Brain microvascular endothelial cell (primary cell): ENCODE data around the gene SBF2.
"Not testable (repeated sequence)": the region's sequence is repeated elsewhere in the genome, so short reads cannot be mapped to it uniquely, and the experiment has no call there.

Experiments
- DNase-seq: peaks from one replicate; pipeline ENCODE4 v3.0.0-alpha.2; 2020
- H3K27ac ChIP-seq: fragments of 250-450 bp; sonication (Bioruptor Pico); 2 replicates; pipeline ENCODE4 v1.5.1; 2020; ENCODE audit warnings: mild to moderate bottlenecking, moderate library complexity
- H3K27me3 ChIP-seq: fragments of 250-450 bp; sonication (Bioruptor Pico); replicated peaks from 2 replicates; pipeline ENCODE4 v1.5.1; 2020; ENCODE audit warnings: mild to moderate bottlenecking
- H3K36me3 ChIP-seq: fragments of 250-450 bp; sonication (Bioruptor Pico); replicated peaks from 2 replicates; pipeline ENCODE4 v1.5.1; 2020; ENCODE audit warnings: mild to moderate bottlenecking
- H3K4me3 ChIP-seq: 2 replicates; pipeline ENCODE4 v1.5.1; 2011; ENCODE audit warnings: low read depth, mild to moderate bottlenecking, control low read depth, low read length, moderate library complexity
- CTCF ChIP-seq: IDR thresholded peaks from 2 replicates; pipeline ENCODE4 v1.5.1; 2011; ENCODE audit warnings: low read depth, mild to moderate bottlenecking, moderate library complexity, low read length, control low read depth, inconsistent platforms; ENCODE audit errors: missing control alignments
- in situ Hi-C: cut with HindIII; loops from 2 replicates; pipeline ENCODE4 v1.10.0; 2017; ENCODE audit warnings: low sequenced_read_pairs, low pct_ligation_motif_present

The SBF2 gene

GRCh38 chr11:10095412-10096208 lies 198.4 kb downstream of the SBF2 start:
- no peak for TF ChIP-seq CTCF
- Histone ChIP-seq H3K27me3 (no peaks in the 10 kb centered on the region), H3K36me3 (no peaks in the 10 kb centered on the region), H3K4me3 (no peak overlapping the region), H3K27ac (no peak overlapping the region)
- in situ Hi-C loops, result no loop called here
- no peak for DNase-seq

DNA sequence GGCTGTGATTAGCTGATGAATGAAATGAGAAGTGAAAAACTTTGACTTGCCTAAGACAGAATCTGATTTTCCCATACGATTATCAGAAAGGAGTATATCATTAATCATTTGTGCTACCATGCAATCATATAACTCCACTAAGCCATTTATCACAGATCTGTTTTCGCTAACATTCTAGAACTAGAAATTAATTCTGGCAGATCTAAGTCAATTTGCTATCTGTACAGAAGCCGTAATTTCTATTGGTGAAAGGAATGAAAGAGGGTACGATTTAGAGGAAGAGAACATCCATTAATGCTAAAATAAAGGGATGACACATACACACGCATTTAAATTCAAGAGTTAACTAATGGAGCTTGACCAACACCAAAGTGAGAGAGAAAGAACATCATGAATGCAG lies 201.6 kb downstream of the SBF2 start:
- H3K4me3 ChIP-seq, result no peak overlapping the region
- DNase-seq, result no peak
- no peaks in the 10 kb centered on the region for H3K36me3 ChIP-seq
- no peak for TF ChIP-seq CTCF
- H3K27ac ChIP-seq, result no peak overlapping the region
- no peaks in the 10 kb centered on the region for H3K27me3 ChIP-seq
- in situ Hi-C loops, result no loop called here

GRCh38 chr11:10091314-10092045 lies 202.5 kb downstream of the SBF2 start:
- in situ Hi-C loops, result no loop called here
- no peak overlapping the region for H3K27ac ChIP-seq
- TF ChIP-seq CTCF, result no peak
- no peak overlapping the region for H3K4me3 ChIP-seq
- DNase-seq, result no peak
- no peaks in the 10 kb centered on the region for H3K27me3 ChIP-seq
- H3K36me3 ChIP-seq, result no peaks in the 10 kb centered on the region

GRCh38 chr11:10087923-10088225 lies 206.1 kb downstream of the SBF2 start:
- H3K27me3 ChIP-seq, H3K4me3 ChIP-seq, H3K36me3 ChIP-seq, H3K27ac ChIP-seq, in situ Hi-C loops, DNase-seq: not testable (repeated sequence)

DNA sequence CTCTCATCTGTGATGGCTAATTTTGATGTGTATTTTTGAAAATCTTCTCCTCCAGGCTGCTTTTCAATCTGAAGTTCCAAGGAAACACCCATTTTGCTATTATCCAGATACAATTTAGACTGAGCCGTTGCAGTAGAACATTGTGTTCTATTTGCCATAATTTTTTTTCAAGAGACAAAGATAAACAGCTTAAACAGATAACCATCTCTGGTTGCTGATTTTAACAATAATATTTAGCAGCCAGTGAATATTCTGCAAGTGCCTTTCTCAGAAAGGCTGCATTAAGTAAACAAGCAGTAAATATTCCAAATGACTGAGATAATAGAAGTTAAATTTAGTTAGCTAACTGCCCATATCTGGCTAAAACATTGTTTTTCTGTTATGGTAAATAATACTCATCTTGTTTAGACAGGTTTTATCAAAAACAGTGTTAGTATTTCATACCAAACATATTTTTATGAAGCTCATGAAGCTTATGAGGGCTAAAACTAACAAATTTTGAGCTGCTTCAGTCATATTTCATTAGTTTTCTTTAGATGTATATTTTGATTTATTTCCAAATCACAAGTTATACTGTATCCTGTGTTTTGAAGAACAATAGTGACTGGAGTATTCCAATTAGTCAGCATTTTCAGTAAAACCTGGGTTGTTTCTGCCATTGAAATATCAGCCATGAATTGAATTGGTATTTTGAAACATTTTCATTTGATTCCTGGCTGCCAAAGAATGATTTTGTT lies 206.7 kb downstream of the SBF2 start:
- in situ Hi-C loops, result no loop called here
- Histone ChIP-seq H3K27me3 (no peaks in the 10 kb centered on the region), H3K4me3 (no peak overlapping the region), H3K27ac (no peak overlapping the region), H3K36me3 (no peaks in the 10 kb centered on the region)
- TF ChIP-seq CTCF, result no peak
- no peak for DNase-seq

- in situ Hi-C loops, result no loop called here
- no peak for DNase-seq
- TF ChIP-seq CTCF, result no peak
- Histone ChIP-seq H3K27ac (no peak overlapping the region), H3K4me3 (no peak overlapping the region), H3K36me3 (no peaks in the 10 kb centered on the region), H3K27me3 (no peaks in the 10 kb centered on the region)
Observed at GRCh38 chr11:10080138-10080537, 213.9 kb downstream of the SBF2 start.
